Measurements from ENCODE around the gene SERPINA3. TPM values are rescaled to one million over a fixed set of nuclear protein-coding genes. Genes with fewer than 3 reads are reported as not detected.

Gene SERPINA3
- total RNA-seq, 1 donor: 5.1 TPM

DNA sequence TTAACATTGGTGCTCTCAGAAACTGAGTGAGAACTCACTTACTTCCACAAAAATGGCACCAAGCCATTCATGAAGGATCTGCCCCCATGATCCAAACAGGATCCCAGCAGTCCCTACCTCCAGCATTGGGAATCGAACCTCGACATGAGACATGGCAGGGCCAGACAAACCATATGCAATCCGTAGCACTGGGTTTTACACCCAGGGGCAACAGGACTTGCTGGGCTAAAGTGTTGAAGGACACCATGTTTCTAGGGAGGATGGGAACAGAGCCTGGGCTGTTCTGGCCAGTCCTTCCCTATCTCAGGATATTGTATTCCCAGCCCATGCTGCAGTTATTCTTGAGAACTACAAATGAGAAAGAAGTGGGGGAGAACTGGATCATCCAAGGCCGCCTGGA is 36.6 kb downstream of the SERPINA3 start:
- Histone ChIP-seq H3K36me3 (ENCODE audit: insufficient read depth, low read length) (no peaks in the 10 kb centered on the region), H3K27me3 (ENCODE audit: insufficient read depth, low read length) (no peaks in the 10 kb centered on the region), H3K27ac (ENCODE audit: low read depth, low read length) (no peak overlapping the region), H4K20me1 (ENCODE audit: insufficient read depth, low read length) (no peaks in the 10 kb centered on the region), H3K4me2 (ENCODE audit: insufficient read depth, low read length) (no peak overlapping the region), H3K4me1 (ENCODE audit: insufficient read depth, low read length) (peaks cover 12% of the 10 kb centered on the region), H3K9me3 (ENCODE audit: low read depth, low read length) (peaks cover 6% of the 10 kb centered on the region), H2AFZ (ENCODE audit: low read length) (no peak overlapping the region), H3K79me2 (ENCODE audit: insufficient read depth, low read length) (no peaks in the 10 kb centered on the region), H3K4me3 (ENCODE audit: insufficient read depth, low read length) (no peak overlapping the region)
- no peak for DNase-seq (ENCODE audit: insufficient read length, low spot score, missing footprints)
- TF ChIP-seq, protein P1, sequence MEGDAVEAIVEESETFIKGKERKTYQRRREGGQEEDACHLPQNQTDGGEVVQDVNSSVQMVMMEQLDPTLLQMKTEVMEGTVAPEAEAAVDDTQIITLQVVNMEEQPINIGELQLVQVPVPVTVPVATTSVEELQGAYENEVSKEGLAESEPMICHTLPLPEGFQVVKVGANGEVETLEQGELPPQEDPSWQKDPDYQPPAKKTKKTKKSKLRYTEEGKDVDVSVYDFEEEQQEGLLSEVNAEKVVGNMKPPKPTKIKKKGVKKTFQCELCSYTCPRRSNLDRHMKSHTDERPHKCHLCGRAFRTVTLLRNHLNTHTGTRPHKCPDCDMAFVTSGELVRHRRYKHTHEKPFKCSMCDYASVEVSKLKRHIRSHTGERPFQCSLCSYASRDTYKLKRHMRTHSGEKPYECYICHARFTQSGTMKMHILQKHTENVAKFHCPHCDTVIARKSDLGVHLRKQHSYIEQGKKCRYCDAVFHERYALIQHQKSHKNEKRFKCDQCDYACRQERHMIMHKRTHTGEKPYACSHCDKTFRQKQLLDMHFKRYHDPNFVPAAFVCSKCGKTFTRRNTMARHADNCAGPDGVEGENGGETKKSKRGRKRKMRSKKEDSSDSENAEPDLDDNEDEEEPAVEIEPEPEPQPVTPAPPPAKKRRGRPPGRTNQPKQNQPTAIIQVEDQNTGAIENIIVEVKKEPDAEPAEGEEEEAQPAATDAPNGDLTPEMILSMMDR (IDR thresholded peaks at IDR 0.05; ENCODE audit: extremely low read depth, low read depth, low read length): no peak

DNA sequence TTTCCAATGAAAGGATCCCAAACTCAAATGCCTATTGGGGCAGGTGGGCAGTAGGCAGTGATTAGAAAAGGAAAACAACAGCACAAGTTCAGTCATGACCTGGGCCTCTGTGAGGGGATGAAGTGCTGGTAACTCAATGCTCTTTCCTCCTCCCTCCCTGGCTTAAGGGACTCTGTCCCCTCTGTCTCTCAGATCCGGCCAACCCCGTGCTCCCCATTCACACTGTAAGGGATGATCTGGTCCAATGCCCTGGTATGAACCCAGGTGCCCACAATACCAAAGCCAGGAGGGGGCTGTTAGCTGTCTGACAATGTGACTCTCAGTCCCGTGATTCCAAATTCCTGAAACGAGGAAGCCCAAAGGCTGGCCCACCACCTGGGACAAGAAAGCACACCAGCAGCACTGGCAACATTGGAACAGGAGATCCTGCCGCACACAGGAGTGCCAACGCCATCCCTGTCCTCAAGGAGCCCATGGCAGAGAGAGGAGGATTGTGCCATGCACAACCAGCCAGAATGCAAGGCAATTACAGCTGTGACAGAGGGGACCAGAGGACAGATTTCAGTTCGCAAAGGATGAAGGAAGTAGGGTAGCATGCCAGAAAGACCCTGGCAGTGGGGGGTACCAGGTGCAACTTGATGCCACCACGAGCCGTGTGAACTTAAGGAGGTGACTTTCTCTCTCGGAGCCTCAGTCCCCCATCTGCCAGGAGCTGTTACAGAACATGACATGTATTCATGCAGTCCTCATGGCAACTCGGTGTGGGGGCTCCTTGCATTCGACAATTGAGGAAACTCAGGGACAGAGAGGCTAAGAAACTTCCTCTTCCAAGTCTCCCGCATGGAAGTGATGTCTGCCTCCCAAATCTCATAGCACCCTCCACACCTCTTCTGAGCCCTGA is 37.6 kb downstream of the SERPINA3 start:
- Histone ChIP-seq H2AFZ (ENCODE audit: low read length) (no peak overlapping the region), H4K20me1 (ENCODE audit: insufficient read depth, low read length) (no peaks in the 10 kb centered on the region), H3K27me3 (ENCODE audit: insufficient read depth, low read length) (no peaks in the 10 kb centered on the region), H3K79me2 (ENCODE audit: insufficient read depth, low read length) (no peaks in the 10 kb centered on the region), H3K36me3 (ENCODE audit: insufficient read depth, low read length) (no peaks in the 10 kb centered on the region), H3K9me3 (ENCODE audit: low read depth, low read length) (peaks cover 6% of the 10 kb centered on the region), H3K4me1 (ENCODE audit: insufficient read depth, low read length) (peaks cover 13% of the 10 kb centered on the region), H3K27ac (ENCODE audit: low read depth, low read length) (no peak overlapping the region), H3K4me3 (ENCODE audit: insufficient read depth, low read length) (no peak overlapping the region), H3K4me2 (ENCODE audit: insufficient read depth, low read length) (no peak overlapping the region)
- DNase-seq (ENCODE audit: insufficient read length, low spot score, missing footprints): no peak
- TF ChIP-seq, protein P1 (IDR thresholded peaks at IDR 0.05; ENCODE audit: extremely low read depth, low read depth, low read length): no peak

DNA sequence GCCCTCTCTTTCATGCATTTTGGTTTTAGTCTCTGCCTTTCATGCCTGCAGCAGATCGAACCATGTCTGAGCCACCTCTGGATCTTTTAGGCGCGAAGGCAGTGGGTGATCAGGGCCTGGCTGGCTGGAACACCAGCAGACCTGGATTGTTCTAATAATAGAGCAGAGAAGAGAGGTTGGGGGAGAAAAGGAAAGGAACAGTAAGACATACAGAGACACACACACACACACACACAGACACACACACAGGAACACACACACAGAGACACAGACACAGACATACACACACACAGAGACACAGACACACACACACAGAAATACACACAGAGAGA is 38.2 kb downstream of the SERPINA3 start:
- H3K4me3 ChIP-seq (ENCODE audit: insufficient read depth, low read length): no peak overlapping the region
- TF ChIP-seq, protein P1 (IDR thresholded peaks at IDR 0.05; ENCODE audit: extremely low read depth, low read depth, low read length): no peak
- no peak overlapping the region for H3K4me2 ChIP-seq (ENCODE audit: insufficient read depth, low read length)
- H3K36me3 ChIP-seq (ENCODE audit: insufficient read depth, low read length): no peaks in the 10 kb centered on the region
- H3K79me2 ChIP-seq (ENCODE audit: insufficient read depth, low read length): no peaks in the 10 kb centered on the region
- no peak for DNase-seq (ENCODE audit: insufficient read length, low spot score, missing footprints)
- H4K20me1 ChIP-seq (ENCODE audit: insufficient read depth, low read length): no peaks in the 10 kb centered on the region
- no peak overlapping the region for H2AFZ ChIP-seq (ENCODE audit: low read length)
- H3K4me1 ChIP-seq (ENCODE audit: insufficient read depth, low read length): peaks cover 16% of the 10 kb centered on the region
- H3K27me3 ChIP-seq (ENCODE audit: insufficient read depth, low read length): no peaks in the 10 kb centered on the region
- H3K27ac ChIP-seq (ENCODE audit: low read depth, low read length): no peak overlapping the region
- peaks cover 6% of the 10 kb centered on the region for H3K9me3 ChIP-seq (ENCODE audit: low read depth, low read length)
